ENCODE results near the gene MS4A4A.

DNA sequence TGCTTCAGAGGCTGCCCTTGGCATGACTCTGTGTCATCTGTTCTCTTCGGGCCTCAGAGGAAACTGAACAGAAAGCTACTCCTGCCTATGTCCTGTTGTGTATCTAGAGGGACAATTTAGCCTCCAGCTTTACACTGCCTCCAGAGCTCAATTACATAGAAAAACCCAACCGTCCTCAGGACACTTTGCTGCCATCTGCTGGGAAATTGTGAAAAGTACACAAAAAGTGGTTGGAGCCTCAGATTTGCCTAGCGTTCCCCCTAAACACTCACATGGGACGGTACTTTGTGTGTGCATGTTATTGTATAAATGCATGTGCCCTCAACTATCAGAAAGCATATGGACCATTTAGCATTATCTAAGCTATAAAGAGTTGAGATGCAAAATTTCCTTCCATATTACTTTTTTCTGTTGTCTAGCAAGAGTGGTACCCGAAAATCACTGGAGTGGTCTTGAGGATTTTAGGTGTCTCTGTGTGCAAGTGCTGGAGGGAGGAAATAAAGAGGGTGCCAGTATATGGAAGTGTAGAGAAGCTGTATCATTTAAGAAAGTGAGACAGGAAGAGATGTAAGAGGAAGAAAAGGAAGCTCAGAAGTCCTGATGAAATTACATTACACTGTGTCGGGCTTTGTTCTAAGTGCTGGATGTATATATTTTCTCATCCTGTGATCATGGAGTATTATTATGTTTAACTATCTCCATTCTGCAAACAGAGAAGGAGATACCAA lies 28.8 kb upstream of the MS4A4A start:
- TF ChIP-seq FOXK2 (IDR thresholded peaks at IDR 0.05), result no peak
- no peak for TF ChIP-seq ZBTB37 (CRISPR knock-in tag; IDR thresholded peaks at IDR 0.05)
- no peak for TF ChIP-seq SAP130 (CRISPR knock-in tag; IDR thresholded peaks at IDR 0.05; ENCODE audit: low read depth)
- no peak for TF ChIP-seq EZH2 (conservative IDR thresholded peaks at IDR 0.05; ENCODE audit: low read depth, low read length)

Data from HepG2 (cell line).